ENCODE measurements around the gene EFNA4. TPM values are rescaled to one million over a fixed set of nuclear protein-coding genes. Genes with fewer than 3 reads are reported as not detected.

Gene EFNA4
- total RNA-seq, 1 donor from 2014 or later: 8.9 TPM

DNA sequence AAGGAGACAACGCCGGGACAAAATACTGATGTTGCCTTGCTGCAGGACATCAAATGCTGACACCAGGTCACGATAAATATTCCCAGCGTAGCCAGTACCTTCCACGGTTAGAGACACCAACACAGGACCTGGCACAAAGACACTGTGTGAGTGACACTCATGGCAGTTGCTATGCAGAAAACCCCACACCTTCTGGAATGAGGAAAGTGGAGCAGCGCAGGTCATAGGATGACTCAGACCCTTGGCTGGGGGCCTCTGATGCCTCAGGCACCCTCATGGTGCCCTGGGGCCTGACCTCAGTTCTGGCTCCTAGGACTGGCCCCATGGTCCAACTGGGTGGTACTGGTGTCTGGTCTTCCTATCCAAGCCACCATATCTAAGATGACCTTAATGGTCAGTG lies 37.0 kb upstream of the EFNA4 start:
- Mint-ChIP-seq H3K27me3 (ENCODE audit: low read depth) (no peaks in the 10 kb centered on the region), H3K4me1 (ENCODE audit: low read depth) (peaks cover 4% of the 10 kb centered on the region), H3K27ac (ENCODE audit: unreplicated experiment) (no peak overlapping the region), H3K9me3 (ENCODE audit: low read depth) (no peaks in the 10 kb centered on the region), H3K4me3 (ENCODE audit: unreplicated experiment) (no peak overlapping the region), H3K36me3 (ENCODE audit: low read depth) (no peaks in the 10 kb centered on the region)
- DNase-seq (ENCODE audit: low spot score): no peak
- TF ChIP-seq, protein P1, sequence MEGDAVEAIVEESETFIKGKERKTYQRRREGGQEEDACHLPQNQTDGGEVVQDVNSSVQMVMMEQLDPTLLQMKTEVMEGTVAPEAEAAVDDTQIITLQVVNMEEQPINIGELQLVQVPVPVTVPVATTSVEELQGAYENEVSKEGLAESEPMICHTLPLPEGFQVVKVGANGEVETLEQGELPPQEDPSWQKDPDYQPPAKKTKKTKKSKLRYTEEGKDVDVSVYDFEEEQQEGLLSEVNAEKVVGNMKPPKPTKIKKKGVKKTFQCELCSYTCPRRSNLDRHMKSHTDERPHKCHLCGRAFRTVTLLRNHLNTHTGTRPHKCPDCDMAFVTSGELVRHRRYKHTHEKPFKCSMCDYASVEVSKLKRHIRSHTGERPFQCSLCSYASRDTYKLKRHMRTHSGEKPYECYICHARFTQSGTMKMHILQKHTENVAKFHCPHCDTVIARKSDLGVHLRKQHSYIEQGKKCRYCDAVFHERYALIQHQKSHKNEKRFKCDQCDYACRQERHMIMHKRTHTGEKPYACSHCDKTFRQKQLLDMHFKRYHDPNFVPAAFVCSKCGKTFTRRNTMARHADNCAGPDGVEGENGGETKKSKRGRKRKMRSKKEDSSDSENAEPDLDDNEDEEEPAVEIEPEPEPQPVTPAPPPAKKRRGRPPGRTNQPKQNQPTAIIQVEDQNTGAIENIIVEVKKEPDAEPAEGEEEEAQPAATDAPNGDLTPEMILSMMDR (IDR thresholded peaks at IDR 0.05): no peak

DNA sequence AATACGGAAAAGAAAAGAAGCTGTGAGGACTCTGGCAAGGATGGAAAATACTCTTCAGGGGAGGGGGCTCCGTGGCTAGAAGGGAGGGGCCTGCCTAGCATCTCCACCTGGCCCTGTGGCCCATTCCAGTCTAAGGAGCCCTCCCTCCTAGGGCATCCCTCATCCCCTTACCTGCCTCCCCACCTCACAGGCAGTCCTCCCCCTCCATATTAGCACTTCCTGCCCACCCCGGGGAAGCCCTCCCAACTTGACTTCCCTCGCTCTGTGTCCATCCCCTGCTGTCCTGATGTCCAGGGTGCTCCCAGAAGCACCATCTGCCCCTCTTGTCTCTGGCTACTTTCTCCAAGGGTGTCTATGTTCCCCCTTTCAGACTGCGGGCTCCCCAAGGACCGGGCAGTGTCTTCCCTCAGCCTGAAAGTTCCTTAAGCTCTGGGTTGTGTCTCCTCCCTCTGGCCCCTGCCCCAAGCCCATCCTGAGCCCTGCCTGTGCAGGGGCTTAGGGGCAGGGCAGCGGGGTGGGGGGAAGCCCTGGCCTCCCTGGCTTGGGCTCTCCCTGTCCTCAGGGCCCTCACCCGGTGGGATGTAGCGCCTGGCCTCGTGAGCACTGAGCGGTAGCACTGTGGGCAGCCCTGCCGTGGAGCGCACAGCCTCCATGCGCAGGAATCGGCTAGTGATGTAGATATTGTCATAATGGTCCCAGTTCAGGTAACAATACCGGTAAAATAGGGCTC lies 33.9 kb upstream of the EFNA4 start:
- no peaks in the 10 kb centered on the region for H3K27me3 Mint-ChIP-seq (ENCODE audit: low read depth)
- no peak overlapping the region for H3K4me3 Mint-ChIP-seq (ENCODE audit: unreplicated experiment)
- no peak overlapping the region for H3K27ac Mint-ChIP-seq (ENCODE audit: unreplicated experiment)
- no peak for DNase-seq (ENCODE audit: low spot score)
- no peaks in the 10 kb centered on the region for H3K4me1 Mint-ChIP-seq (ENCODE audit: low read depth)
- TF ChIP-seq, protein P1 (IDR thresholded peaks at IDR 0.05): no peak
- H3K9me3 Mint-ChIP-seq (ENCODE audit: low read depth): no peaks in the 10 kb centered on the region
- no peaks in the 10 kb centered on the region for H3K36me3 Mint-ChIP-seq (ENCODE audit: low read depth)

DNA sequence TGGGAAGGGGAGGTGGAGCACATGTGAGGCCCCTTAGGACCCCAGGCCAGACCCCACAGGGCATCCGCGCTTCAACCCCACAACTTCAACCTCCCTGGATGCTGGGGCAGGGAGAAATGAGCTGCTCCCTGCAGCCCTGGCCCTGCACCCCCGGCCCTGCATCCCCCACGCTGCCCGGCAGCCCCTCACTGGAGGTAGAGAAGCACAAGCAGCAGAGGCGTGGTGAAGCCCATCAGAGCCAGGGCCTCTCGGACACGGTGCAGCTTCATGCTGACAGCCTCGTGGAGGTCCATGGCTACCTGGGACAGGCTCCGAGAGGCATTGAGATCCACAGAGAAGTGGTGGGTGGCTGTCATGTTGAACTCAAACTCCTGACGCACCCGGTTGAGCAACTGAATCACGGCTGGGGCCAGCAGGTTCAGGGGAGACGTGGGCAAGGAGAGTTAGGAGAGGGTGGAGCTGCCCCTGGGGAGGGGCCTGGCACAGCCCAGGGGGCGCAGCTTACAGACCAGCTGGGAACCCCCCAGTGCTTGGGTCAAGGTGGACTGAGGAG lies 33.2 kb upstream of the EFNA4 start:
- H3K36me3 Mint-ChIP-seq (ENCODE audit: low read depth): no peaks in the 10 kb centered on the region
- no peaks in the 10 kb centered on the region for H3K4me1 Mint-ChIP-seq (ENCODE audit: low read depth)
- TF ChIP-seq, protein P1 (IDR thresholded peaks at IDR 0.05): no peak
- no peaks in the 10 kb centered on the region for H3K9me3 Mint-ChIP-seq (ENCODE audit: low read depth)
- H3K4me3 Mint-ChIP-seq (ENCODE audit: unreplicated experiment): no peak overlapping the region
- no peaks in the 10 kb centered on the region for H3K27me3 Mint-ChIP-seq (ENCODE audit: low read depth)
- H3K27ac Mint-ChIP-seq (ENCODE audit: unreplicated experiment): no peak overlapping the region
- no peak for DNase-seq (ENCODE audit: low spot score)

DNA sequence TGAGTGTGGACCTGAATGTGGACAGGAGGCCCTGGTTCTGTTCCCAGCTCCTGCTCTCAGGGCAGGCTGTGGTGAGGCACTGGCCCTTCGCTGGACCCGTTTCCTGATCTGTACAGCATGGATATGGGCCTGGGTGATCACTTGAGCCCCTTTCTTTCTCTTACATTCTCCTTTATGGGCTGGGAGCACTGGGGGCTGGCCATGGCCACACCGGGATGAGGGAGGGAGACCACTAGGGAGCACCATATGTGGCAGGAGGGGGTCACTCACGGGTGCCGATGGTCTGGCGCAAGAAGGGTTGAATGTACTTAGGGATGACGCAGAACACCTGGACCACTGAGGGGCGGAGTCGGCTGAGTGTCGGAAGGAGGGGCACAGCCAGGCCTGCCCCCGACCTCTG lies 32.6 kb upstream of the EFNA4 start:
- no peak overlapping the region for H3K27ac Mint-ChIP-seq (ENCODE audit: unreplicated experiment)
- no peaks in the 10 kb centered on the region for H3K9me3 Mint-ChIP-seq (ENCODE audit: low read depth)

DNA sequence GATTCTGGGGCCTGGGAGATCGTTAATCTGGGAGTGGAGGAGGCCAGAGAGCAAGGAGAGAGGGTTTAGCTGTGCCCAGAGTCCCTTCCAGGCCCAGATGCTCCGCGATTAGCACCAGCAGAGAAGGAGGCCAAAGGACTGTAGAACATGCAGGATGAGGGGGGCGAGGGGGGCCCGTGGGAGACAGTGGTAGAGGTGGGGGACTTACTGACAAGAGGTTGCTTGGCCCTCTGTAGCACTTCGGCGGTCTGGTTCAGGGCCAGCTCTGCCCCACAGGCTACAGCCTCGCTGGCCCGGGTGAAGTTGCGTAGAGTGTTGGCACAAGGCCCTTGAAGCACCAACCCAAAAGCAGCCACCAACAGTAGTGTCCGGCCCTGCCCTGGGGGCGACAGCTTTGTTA lies 30.7 kb upstream of the EFNA4 start:
- Mint-ChIP-seq H3K27ac (ENCODE audit: unreplicated experiment) (no peak overlapping the region), H3K4me3 (ENCODE audit: unreplicated experiment) (no peak overlapping the region), H3K4me1 (ENCODE audit: low read depth) (no peaks in the 10 kb centered on the region), H3K36me3 (ENCODE audit: low read depth) (no peaks in the 10 kb centered on the region), H3K9me3 (ENCODE audit: low read depth) (no peaks in the 10 kb centered on the region), H3K27me3 (ENCODE audit: low read depth) (no peaks in the 10 kb centered on the region)
- no peak for DNase-seq (ENCODE audit: low spot score)
- TF ChIP-seq, protein P1 (IDR thresholded peaks at IDR 0.05): no peak

More for the DNA sequence above, 32.6 kb upstream of the EFNA4 start:
- no peaks in the 10 kb centered on the region for H3K27me3 Mint-ChIP-seq (ENCODE audit: low read depth)
- H3K4me1 Mint-ChIP-seq (ENCODE audit: low read depth): no peaks in the 10 kb centered on the region
- TF ChIP-seq, protein P1 (IDR thresholded peaks at IDR 0.05): no peak
- no peak for DNase-seq (ENCODE audit: low spot score)
- H3K36me3 Mint-ChIP-seq (ENCODE audit: low read depth): no peaks in the 10 kb centered on the region
- H3K4me3 Mint-ChIP-seq (ENCODE audit: unreplicated experiment): no peak overlapping the region
